H9 (cell line): ENCODE data around the gene NBEAL1. TPM values are rescaled to one million over a fixed set of nuclear protein-coding genes. Genes with fewer than 3 reads are reported as not detected.
"Not testable (repeated sequence)": the region's sequence is repeated elsewhere in the genome, so short reads cannot be mapped to it uniquely, and the experiment has no call there.

Source experiments
- DNase-seq: peaks from one replicate; pipeline ENCODE4 v3.0.0-alpha.2; 2017
- H2AFZ ChIP-seq: one replicate; pipeline ENCODE4 v1.6.1; 2013; ENCODE audit warnings: mild to moderate bottlenecking, low read length, control low read depth, moderate library complexity
- H2AK5ac ChIP-seq: 2 replicates; pipeline ENCODE4 v1.6.1; 2013; ENCODE audit warnings: low read length, control low read depth, mixed read lengths; ENCODE audit not compliant: insufficient read length
- H2BK120ac ChIP-seq: one replicate; pipeline ENCODE4 v1.6.1; 2013; ENCODE audit warnings: low read depth, mild to moderate bottlenecking, low read length, control low read depth, inconsistent platforms; ENCODE audit not compliant: poor library complexity, severe bottlenecking
- H2BK12ac ChIP-seq: 2 replicates; pipeline ENCODE4 v1.6.1; 2013; ENCODE audit warnings: low read length, control low read depth, mixed read lengths, low read depth; ENCODE audit not compliant: insufficient read length
- H2BK15ac ChIP-seq: 2 replicates; pipeline ENCODE4 v1.6.1; 2013; ENCODE audit warnings: low read depth, low read length, control low read depth
- H2BK20ac ChIP-seq: one replicate; pipeline ENCODE4 v1.6.1; 2013; ENCODE audit warnings: low read depth, mild to moderate bottlenecking, low read length, control low read depth, inconsistent platforms; ENCODE audit not compliant: poor library complexity, severe bottlenecking
- H2BK5ac ChIP-seq: 2 replicates; pipeline ENCODE4 v1.6.1; 2013; ENCODE audit warnings: low read length, control low read depth, mixed read lengths; ENCODE audit not compliant: insufficient read length
- H3K14ac ChIP-seq: 2 replicates; pipeline ENCODE4 v1.6.1; 2013; ENCODE audit warnings: low read length, control low read depth; ENCODE audit not compliant: insufficient read depth
- H3K18ac ChIP-seq: 2 replicates; pipeline ENCODE4 v1.6.1; 2013; ENCODE audit warnings: low read depth, mild to moderate bottlenecking, mixed read lengths, low read length, control low read depth; ENCODE audit not compliant: insufficient read length
- H3K23ac ChIP-seq: 2 replicates; pipeline ENCODE4 v1.6.1; 2013; ENCODE audit warnings: low read length, control low read depth, mixed read lengths, low read depth; ENCODE audit not compliant: insufficient read length
- H3K23me2 ChIP-seq: 2 replicates; pipeline ENCODE4 v1.6.1; 2013; ENCODE audit warnings: low read depth, mild to moderate bottlenecking, mixed read lengths, low read length, control low read depth; ENCODE audit not compliant: insufficient read length, poor library complexity, severe bottlenecking
- H3K27ac ChIP-seq: 2 replicates; pipeline ENCODE4 v1.5.1; 2013; ENCODE audit warnings: low read length, control low read depth, mixed read lengths, low read depth; ENCODE audit not compliant: insufficient read length
- H3K27me3 ChIP-seq: 2 replicates; pipeline ENCODE4 v1.6.1; 2013; ENCODE audit warnings: low read length, control low read depth, inconsistent platforms; ENCODE audit not compliant: insufficient read depth
- H3K4ac ChIP-seq: 2 replicates; pipeline ENCODE4 v1.6.1; 2013; ENCODE audit warnings: low read depth, mild to moderate bottlenecking, control low read depth, inconsistent platforms, low read length, moderate library complexity
- H3K4me1 ChIP-seq: 2 replicates; pipeline ENCODE4 v1.6.1; 2013; ENCODE audit warnings: low read length, control low read depth, inconsistent platforms; ENCODE audit not compliant: insufficient read depth
- H3K4me2 ChIP-seq: 2 replicates; pipeline ENCODE4 v1.6.1; 2013; ENCODE audit warnings: low read length, control low read depth, mixed read lengths; ENCODE audit not compliant: insufficient read length, insufficient read depth
- H3K56ac ChIP-seq: 2 replicates; pipeline ENCODE4 v1.6.1; 2013; ENCODE audit warnings: low read depth, mild to moderate bottlenecking, mixed read lengths, low read length, control low read depth; ENCODE audit not compliant: insufficient read length
- H3K79me1 ChIP-seq: 2 replicates; pipeline ENCODE4 v1.6.1; 2013; ENCODE audit warnings: low read depth, mild to moderate bottlenecking, moderate library complexity, low read length, control low read depth, inconsistent platforms; ENCODE audit not compliant: insufficient read depth, poor library complexity, severe bottlenecking
- H3K79me2 ChIP-seq: 2 replicates; pipeline ENCODE4 v1.6.1; 2013; ENCODE audit warnings: low read length, control low read depth, inconsistent platforms; ENCODE audit not compliant: insufficient read depth
- H3K9ac ChIP-seq: 2 replicates; pipeline ENCODE4 v1.6.1; 2013; ENCODE audit warnings: low read length, control low read depth, mixed read lengths; ENCODE audit not compliant: insufficient read length; ENCODE audit errors: extremely low read depth
- H3K9me3 ChIP-seq: one replicate; pipeline ENCODE4 v1.6.1; 2013; ENCODE audit warnings: low read depth, low read length, inconsistent platforms; ENCODE audit not compliant: control insufficient read depth
- H3T11ph ChIP-seq: one replicate; pipeline ENCODE4 v1.6.1; 2013; ENCODE audit warnings: mild to moderate bottlenecking, low read length, control low read depth, inconsistent platforms
- H4K20me1 ChIP-seq: one replicate; pipeline ENCODE4 v1.6.1; 2013; ENCODE audit not compliant: control insufficient read depth, insufficient read length, insufficient read depth
- H4K5ac ChIP-seq: 2 replicates; pipeline ENCODE4 v1.6.1; 2013; ENCODE audit warnings: low read depth, mild to moderate bottlenecking, mixed read lengths, low read length, control low read depth; ENCODE audit not compliant: insufficient read length
- H4K8ac ChIP-seq: replicated peaks from 2 replicates; pipeline ENCODE4 v1.6.1; 2013; ENCODE audit warnings: low read length, control low read depth, mixed read lengths, low read depth; ENCODE audit not compliant: insufficient read length
- H4K91ac ChIP-seq: 2 replicates; pipeline ENCODE4 v1.6.1; 2013; ENCODE audit warnings: low read depth, mild to moderate bottlenecking, moderate library complexity, mixed read lengths, low read length, control low read depth; ENCODE audit not compliant: insufficient read length
- H3K27ac Mint-ChIP-seq, 3 experiments: 2 replicates in 2 of 3; 3 replicates in 1 of 3; pipeline ENCODE4 v1.8.0; 2020 to 2021; ENCODE audit warnings: mixed read lengths in 3 of 3, mild to moderate bottlenecking in 1 of 3, moderate library complexity in 1 of 3
- H3K27me3 Mint-ChIP-seq: 2 replicates; pipeline ENCODE4 v1.8.0; 2021; ENCODE audit warnings: low read depth, mild to moderate bottlenecking, moderate library complexity, mixed read lengths
- H3K36me3 Mint-ChIP-seq, 3 experiments: 2 replicates in 2 of 3; 3 replicates in 1 of 3; pipeline ENCODE4 v1.8.0; 2020 to 2021; ENCODE audit warnings: low read depth in 3 of 3, mixed read lengths in 3 of 3; ENCODE audit not compliant: insufficient read depth in 1 of 3
- H3K4me1 Mint-ChIP-seq, 2 experiments: 2 replicates each; pipeline ENCODE4 v1.8.0; 2020; ENCODE audit warnings: mixed read lengths in 2 of 2
- H3K4me3 Mint-ChIP-seq, 2 experiments: 2 replicates in 1 of 2; 3 replicates in 1 of 2; pipeline ENCODE4 v1.8.0; 2020 to 2021; ENCODE audit warnings: mild to moderate bottlenecking in 2 of 2, mixed read lengths in 2 of 2, moderate library complexity in 1 of 2
- H3K9me3 Mint-ChIP-seq, 2 experiments: 2 replicates in 1 of 2; 3 replicates in 1 of 2; pipeline ENCODE4 v1.8.0; 2020; ENCODE audit warnings: mild to moderate bottlenecking in 2 of 2, mixed read lengths in 2 of 2, moderate library complexity in 1 of 2
- CTCF ChIP-seq: fragments of 200-600 bp; sonication (generic); conservative IDR thresholded peaks from 3 replicates; pipeline ENCODE4 v1.8.0; 2021; ENCODE audit warnings: antibody characterized with exemption, mild to moderate bottlenecking
- WGBS: extraction: QIAGEN DNeasy Blood & Tissue Kit; methylation state at CpG from one replicate; pipeline ENCODE4 v1.1.7; 2013; ENCODE audit warnings: missing lambda C conversion rate, low lambda C conversion rate, mixed read lengths; ENCODE audit not compliant: insufficient read length; ENCODE audit errors: extremely low coverage; 5-methylcytosine and 5-hydroxymethylcytosine counted together
- total RNA-seq: library from RNA; stranded (reverse); gene quantifications from 2 replicates; pipeline ENCODE4 v1.2.1, GENCODE V29; 2021

The NBEAL1 gene
- total RNA-seq, 1 experiment from 2014 or later: 10.1 TPM

- Mint-ChIP-seq H3K27me3 (no peaks in the 10 kb centered on the region), H3K4me1 (no peaks in the 10 kb centered on the region; a peak in 1 of 4 replicates), H3K36me3 (no peaks in the 10 kb centered on the region), H3K4me3 (no peak overlapping the region), H3K27ac (no peak overlapping the region), H3K9me3 (no peaks in the 10 kb centered on the region)
- Histone ChIP-seq H4K20me1 (no peaks in the 10 kb centered on the region), H3T11ph (no peak overlapping the region), H2BK120ac (no peak overlapping the region), H2AFZ (no peak overlapping the region), H3K14ac (no peak overlapping the region), H4K8ac (no peak overlapping the region), H3K9ac (no peak overlapping the region), H3K56ac (no peak overlapping the region), H3K4me2 (no peak overlapping the region), H3K23ac (no peak overlapping the region), H3K79me2 (no peaks in the 10 kb centered on the region), H4K5ac (no peak overlapping the region), H3K18ac (no peak overlapping the region), H3K27me3 (no peaks in the 10 kb centered on the region), H3K4ac (no peak overlapping the region), H3K23me2 (no peaks in the 10 kb centered on the region), H3K27ac (no peak overlapping the region), H2BK20ac (no peak overlapping the region), H3K9me3 (no peaks in the 10 kb centered on the region), H2BK15ac (no peak overlapping the region), H2BK12ac (no peak overlapping the region), H2BK5ac (no peak overlapping the region), H3K79me1 (no peaks in the 10 kb centered on the region), H2AK5ac (no peak overlapping the region), H4K91ac (no peak overlapping the region), H3K4me1 (no peaks in the 10 kb centered on the region)
- no peak for DNase-seq
- WGBS: no CpG with 5 or more reads among the region's 3 CpGs
- TF ChIP-seq CTCF: no peak
Observed at GRCh38 chr2:202990501-202990900, 24.2 kb upstream of the NBEAL1 start.

- H3K9me3 Mint-ChIP-seq, H3K14ac ChIP-seq, H2BK12ac ChIP-seq, H4K91ac ChIP-seq, H3K79me1 ChIP-seq, H3K36me3 Mint-ChIP-seq, H2BK20ac ChIP-seq, H4K5ac ChIP-seq, H3K9me3 ChIP-seq, H4K8ac ChIP-seq, H4K20me1 ChIP-seq, H3K79me2 ChIP-seq, H2BK120ac ChIP-seq, H3K27ac ChIP-seq, DNase-seq, H3K4me2 ChIP-seq, H3K18ac ChIP-seq, H3K4me1 Mint-ChIP-seq, H3K9ac ChIP-seq, H3K4ac ChIP-seq, H3K4me3 Mint-ChIP-seq, H3T11ph ChIP-seq, H3K27me3 Mint-ChIP-seq, H3K27ac Mint-ChIP-seq, H2AK5ac ChIP-seq, H3K27me3 ChIP-seq, H2BK15ac ChIP-seq, H2BK5ac ChIP-seq, H3K23me2 ChIP-seq, H2AFZ ChIP-seq, H3K23ac ChIP-seq, H3K4me1 ChIP-seq, H3K56ac ChIP-seq: not testable (repeated sequence)
- WGBS: no CpG with 5 or more reads among the region's 3 CpGs
Observed at GRCh38 chr2:202997113-202997512, 17.6 kb upstream of the NBEAL1 start.
